GM12878 (cell line): ENCODE results near the gene CD82. TPM values are rescaled to one million over a fixed set of nuclear protein-coding genes. Genes with fewer than 3 reads are reported as not detected.

Experiments
- ASH2L ChIP-seq: fragments of 300-600, 200-600 bp; sonication (generic); IDR thresholded peaks from 2 replicates; pipeline ENCODE4 v1.6.1; 2017; ENCODE audit warnings: low read depth, mild to moderate bottlenecking, borderline replicate concordance
- BACH1 ChIP-seq: fragments of 450-650 bp; IDR thresholded peaks from 2 replicates; pipeline ENCODE4 v1.6.1; 2017; ENCODE audit warnings: mild to moderate bottlenecking, borderline replicate concordance
- BRCA1 ChIP-seq: IDR thresholded peaks from 2 replicates; pipeline ENCODE4 v1.6.1; 2011; ENCODE audit warnings: low read depth, low read length, improper control_type of control experiment
- EZH2 ChIP-seq: IDR thresholded peaks from 2 replicates; pipeline ENCODE4 v1.6.1; 2012; ENCODE audit warnings: low read depth, mild to moderate bottlenecking, control low read depth, inconsistent platforms, low read length, borderline replicate concordance; ENCODE audit not compliant: control insufficient read depth
- GABPA ChIP-seq: IDR thresholded peaks from 2 replicates; pipeline ENCODE4 v1.6.1; 2014; ENCODE audit warnings: antibody characterized with exemption, low read depth, mild to moderate bottlenecking, inconsistent platforms
- GATAD2B ChIP-seq: fragments of 450-650 bp; conservative IDR thresholded peaks from 2 replicates; pipeline ENCODE4 v1.6.1; 2017; ENCODE audit warnings: low read depth, mild to moderate bottlenecking, moderate library complexity
- HDAC6 ChIP-seq: fragments of 200-600 bp; sonication (generic); IDR thresholded peaks from one replicate; pipeline ENCODE4 v1.8.0; 2017; ENCODE audit warnings: antibody characterized with exemption; ENCODE audit not compliant: unreplicated experiment
- HDGF ChIP-seq: fragments of 450-650 bp; IDR thresholded peaks from 2 replicates; pipeline ENCODE4 v1.6.1; 2016; ENCODE audit warnings: antibody characterized with exemption
- MEF2B ChIP-seq: fragments of 450-650 bp; IDR thresholded peaks from 2 replicates; pipeline ENCODE4 v1.6.1; 2018; ENCODE audit warnings: mild to moderate bottlenecking, moderate library complexity; ENCODE audit not compliant: partially characterized antibody, poor library complexity, severe bottlenecking
- MTA2 ChIP-seq: fragments of 450-650 bp; IDR thresholded peaks from 2 replicates; pipeline ENCODE4 v1.6.1; 2016; ENCODE audit warnings: low read depth, mild to moderate bottlenecking, moderate library complexity
- MYC ChIP-seq: IDR thresholded peaks from 2 replicates; pipeline ENCODE4 v1.6.1; 2011; ENCODE audit warnings: mild to moderate bottlenecking, low read length, moderate library complexity, inconsistent platforms; ENCODE audit not compliant: insufficient read depth, insufficient replicate concordance, insufficient read length, severe bottlenecking
- NFXL1 ChIP-seq: fragments of 450-650 bp; IDR thresholded peaks from 2 replicates; pipeline ENCODE4 v1.6.1; 2017; ENCODE audit warnings: antibody characterized with exemption, mild to moderate bottlenecking, borderline replicate concordance
- NR2C1 ChIP-seq: fragments of 450-650 bp; IDR thresholded peaks from 2 replicates; pipeline ENCODE4 v1.6.1; 2017; ENCODE audit warnings: antibody characterized with exemption, mild to moderate bottlenecking, moderate library complexity
- PAX8 ChIP-seq: fragments of 450-650 bp; IDR thresholded peaks from 2 replicates; pipeline ENCODE4 v1.6.1; 2017; ENCODE audit warnings: mild to moderate bottlenecking, moderate library complexity
- POLR2AphosphoS2 ChIP-seq: IDR thresholded peaks from 2 replicates; pipeline ENCODE4 v1.6.1; 2011; ENCODE audit warnings: low read depth, mild to moderate bottlenecking, low read length, improper control_type of control experiment, moderate library complexity
- RB1 ChIP-seq: fragments of 450-650 bp; formaldehyde crosslinking; IDR thresholded peaks from 2 replicates; pipeline ENCODE4 v1.6.1; 2017; ENCODE audit warnings: mild to moderate bottlenecking, borderline replicate concordance
- RBBP5 ChIP-seq: fragments of 200-600 bp; sonication (generic); conservative IDR thresholded peaks from 2 replicates; pipeline ENCODE4 v1.6.1; 2016
- SIN3A ChIP-seq: IDR thresholded peaks from 2 replicates; pipeline ENCODE4 v1.6.1; 2012; ENCODE audit warnings: low read depth, low read length, improper control_type of control experiment
- SMAD1 ChIP-seq: fragments of 450-650 bp; IDR thresholded peaks from 2 replicates; pipeline ENCODE4 v1.6.1; 2018; ENCODE audit warnings: mild to moderate bottlenecking, low read depth; ENCODE audit not compliant: partially characterized antibody
- SMARCA5 ChIP-seq: fragments of 450-650 bp; IDR thresholded peaks from 2 replicates; pipeline ENCODE4 v1.6.1; 2017; ENCODE audit warnings: mild to moderate bottlenecking
- SREBF1 ChIP-seq: IDR thresholded peaks from 2 replicates; pipeline ENCODE4 v1.6.1; 2012; ENCODE audit warnings: mild to moderate bottlenecking, low read length
- YY1 ChIP-seq: IDR thresholded peaks from 2 replicates; pipeline ENCODE4 v1.6.1; 2011; ENCODE audit warnings: low read depth, mild to moderate bottlenecking, low read length
- ZNF274 ChIP-seq: IDR thresholded peaks from one replicate; pipeline ENCODE4 v1.8.0; 2011; ENCODE audit not compliant: insufficient read length, insufficient read depth
- ZNF384 ChIP-seq: IDR thresholded peaks from 2 replicates; pipeline ENCODE4 v1.6.1; 2012; ENCODE audit warnings: low read depth, mild to moderate bottlenecking, low read length, improper control_type of control experiment, borderline replicate concordance
- ZNF622 ChIP-seq: fragments of 450-650 bp; IDR thresholded peaks from 2 replicates; pipeline ENCODE4 v1.6.1; 2017; ENCODE audit warnings: mild to moderate bottlenecking, inconsistent platforms
- polyA plus RNA-seq, 11 experiments: library from polyadenylated mRNA; depleted of rRNA in 4 of 11; unstranded in 6 of 11; stranded (reverse) in 5 of 11; fragments of >200 nt; fragmentation: Nextera tagmentation in 4 of 11; fragmentation: Illumina TruSeq in 1 of 11; extraction: Ambion mirVana in 4 of 11; extraction: Trizol in 1 of 11; gene quantifications; 1 replicate in 1 of 11; 2 replicates in 10 of 11; pipeline versions ENCODE4 v1.2.1 to v1.2.3, GENCODE V29; 2011 to 2016; ENCODE audit warnings: inconsistent platforms in 2 of 11, missing spikeins in 2 of 11, low read depth in 1 of 11
- total RNA-seq, 4 experiments: library from RNA; depleted of rRNA in 3 of 4; stranded (reverse); fragments of >200 nt in 3 of 4; fragmentation: Illumina TruSeq in 1 of 4; extraction: Trizol in 1 of 4; gene quantifications; 2 replicates each; pipeline versions ENCODE4 v1.2.1 to v1.2.3, GENCODE V29; 2013 to 2021
- TF ChIP-seq, protein P1 (sequence below): IDR thresholded peaks from 2 replicates; pipeline ENCODE4 v1.6.1; 2012; ENCODE audit warnings: low read depth, low read length, improper control_type of control experiment
- TF ChIP-seq, protein P2 (sequence below): IDR thresholded peaks from 2 replicates; pipeline ENCODE4 v1.6.1; 2011; ENCODE audit warnings: borderline replicate concordance, low read depth, mild to moderate bottlenecking, moderate library complexity, low read length; ENCODE audit not compliant: insufficient read depth, poor library complexity, severe bottlenecking
- TF ChIP-seq, protein P3 (sequence below): fragments of 450-650 bp; IDR thresholded peaks from 2 replicates; pipeline ENCODE4 v1.6.1; 2017; ENCODE audit warnings: mild to moderate bottlenecking, low read depth, inconsistent platforms; ENCODE audit not compliant: poor library complexity, severe bottlenecking

The CD82 gene
- total and polyA plus RNA-seq, 10 of the 15 experiments (the other 5 are each of a cell fraction or from before 2014, with no cell fraction given), result 5.2 to 180 (median 84.7) TPM

DNA sequence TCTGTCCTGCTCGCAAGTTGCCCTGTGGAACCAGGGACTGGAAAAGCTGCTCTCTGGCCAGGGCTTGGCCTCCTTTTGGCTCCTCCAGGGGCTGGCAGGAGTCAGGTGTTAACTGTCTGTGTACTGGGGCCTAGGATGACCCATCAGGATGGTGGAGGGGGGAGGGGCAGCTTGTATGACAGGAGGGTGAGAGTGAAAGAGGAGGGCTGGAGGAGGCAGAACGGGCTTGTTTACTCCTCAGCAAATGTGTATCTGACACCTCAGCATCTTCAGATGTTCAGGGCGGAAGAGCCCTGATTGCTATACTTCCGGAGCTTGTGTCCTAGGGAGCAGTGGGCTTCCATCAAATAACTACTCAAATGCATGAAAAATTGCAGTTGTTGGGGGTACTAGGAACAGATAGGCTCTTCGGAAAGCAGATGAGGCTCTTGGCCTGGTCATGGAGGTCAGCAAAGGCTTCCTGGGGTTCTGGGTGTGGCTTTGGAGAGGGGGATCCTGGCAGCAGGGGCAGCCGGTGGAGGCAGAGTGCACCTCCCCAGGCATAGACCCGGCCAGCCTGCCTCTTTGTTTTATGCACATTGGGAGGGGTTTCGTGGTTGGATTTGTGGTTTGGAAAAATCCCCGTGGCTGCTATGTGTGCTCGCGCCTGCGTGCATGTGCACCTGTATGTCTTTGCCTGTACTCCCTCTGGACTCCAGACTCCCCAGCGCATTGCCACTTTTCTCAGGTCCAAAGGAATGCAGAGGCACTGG is 31.2 kb downstream of the CD82 start (continued):
- TF ChIP-seq ASH2L (no peak), ZNF622 (no peak), GABPA (peak; percentile 68; the same call in 1 of the 2 replicates), RBBP5 (no peak), HDGF (0 out of 2 replicates have a peak, but pooled peaks have one; percentile 37), EZH2 (no peak), BRCA1 (no peak), PAX8 (no peak), MYC (no peak), SREBF1 (no peak), YY1 (peak; percentile 18; the same call in 1 of the 2 replicates), NFXL1 (no peak), HDAC6 (no peak), RB1 (no peak; the same call in 1 of the 2 replicates), POLR2AphosphoS2 (0 out of 2 replicates have a peak, but pooled peaks have one; percentile 20), SMARCA5 (no peak), SIN3A (no peak), ZNF384 (no peak), GATAD2B (no peak; the same call in 1 of the 2 replicates), SMAD1 (no peak), NR2C1 (no peak), MEF2B (peak; percentile 94), BACH1 (no peak), MTA2 (peak; percentile 17; the same call in 1 of the 2 replicates), ZNF274 (no peak)
- TF ChIP-seq, protein P1, sequence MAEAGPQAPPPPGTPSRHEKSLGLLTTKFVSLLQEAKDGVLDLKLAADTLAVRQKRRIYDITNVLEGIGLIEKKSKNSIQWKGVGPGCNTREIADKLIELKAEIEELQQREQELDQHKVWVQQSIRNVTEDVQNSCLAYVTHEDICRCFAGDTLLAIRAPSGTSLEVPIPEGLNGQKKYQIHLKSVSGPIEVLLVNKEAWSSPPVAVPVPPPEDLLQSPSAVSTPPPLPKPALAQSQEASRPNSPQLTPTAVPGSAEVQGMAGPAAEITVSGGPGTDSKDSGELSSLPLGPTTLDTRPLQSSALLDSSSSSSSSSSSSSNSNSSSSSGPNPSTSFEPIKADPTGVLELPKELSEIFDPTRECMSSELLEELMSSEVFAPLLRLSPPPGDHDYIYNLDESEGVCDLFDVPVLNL, result no peak
- TF ChIP-seq, protein P2, sequence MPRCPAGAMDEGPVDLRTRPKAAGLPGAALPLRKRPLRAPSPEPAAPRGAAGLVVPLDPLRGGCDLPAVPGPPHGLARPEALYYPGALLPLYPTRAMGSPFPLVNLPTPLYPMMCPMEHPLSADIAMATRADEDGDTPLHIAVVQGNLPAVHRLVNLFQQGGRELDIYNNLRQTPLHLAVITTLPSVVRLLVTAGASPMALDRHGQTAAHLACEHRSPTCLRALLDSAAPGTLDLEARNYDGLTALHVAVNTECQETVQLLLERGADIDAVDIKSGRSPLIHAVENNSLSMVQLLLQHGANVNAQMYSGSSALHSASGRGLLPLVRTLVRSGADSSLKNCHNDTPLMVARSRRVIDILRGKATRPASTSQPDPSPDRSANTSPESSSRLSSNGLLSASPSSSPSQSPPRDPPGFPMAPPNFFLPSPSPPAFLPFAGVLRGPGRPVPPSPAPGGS, result peak; percentile 67
- TF ChIP-seq, protein P3, sequence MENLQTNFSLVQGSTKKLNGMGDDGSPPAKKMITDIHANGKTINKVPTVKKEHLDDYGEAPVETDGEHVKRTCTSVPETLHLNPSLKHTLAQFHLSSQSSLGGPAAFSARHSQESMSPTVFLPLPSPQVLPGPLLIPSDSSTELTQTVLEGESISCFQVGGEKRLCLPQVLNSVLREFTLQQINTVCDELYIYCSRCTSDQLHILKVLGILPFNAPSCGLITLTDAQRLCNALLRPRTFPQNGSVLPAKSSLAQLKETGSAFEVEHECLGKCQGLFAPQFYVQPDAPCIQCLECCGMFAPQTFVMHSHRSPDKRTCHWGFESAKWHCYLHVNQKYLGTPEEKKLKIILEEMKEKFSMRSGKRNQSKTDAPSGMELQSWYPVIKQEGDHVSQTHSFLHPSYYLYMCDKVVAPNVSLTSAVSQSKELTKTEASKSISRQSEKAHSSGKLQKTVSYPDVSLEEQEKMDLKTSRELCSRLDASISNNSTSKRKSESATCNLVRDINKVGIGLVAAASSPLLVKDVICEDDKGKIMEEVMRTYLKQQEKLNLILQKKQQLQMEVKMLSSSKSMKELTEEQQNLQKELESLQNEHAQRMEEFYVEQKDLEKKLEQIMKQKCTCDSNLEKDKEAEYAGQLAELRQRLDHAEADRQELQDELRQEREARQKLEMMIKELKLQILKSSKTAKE, result no peak
